Peyer's patch (tissue), 4 donors: ENCODE data around the gene LGMN.

Experiments
- POLR2A ChIP-seq, 2 donors: fragments of 450-650 bp; IDR thresholded peaks; one replicate each; pipeline ENCODE4 v1.5.1; 2017; ENCODE audit warnings: antibody characterized with exemption in 2 of 2, mild to moderate bottlenecking in 2 of 2, moderate library complexity in 2 of 2
- TF ChIP-seq, protein P1 (sequence below), 6 experiments: fragments of 450-650 bp in 4 of 6; fragments of 200-600 bp in 2 of 6; sonication (generic) in 1 of 6; IDR thresholded peaks; one replicate each; pipeline ENCODE4 v1.5.1; 2017 to 2019; ENCODE audit warnings: antibody characterized with exemption in 6 of 6, mild to moderate bottlenecking in 3 of 6, moderate library complexity in 1 of 6

DNA sequence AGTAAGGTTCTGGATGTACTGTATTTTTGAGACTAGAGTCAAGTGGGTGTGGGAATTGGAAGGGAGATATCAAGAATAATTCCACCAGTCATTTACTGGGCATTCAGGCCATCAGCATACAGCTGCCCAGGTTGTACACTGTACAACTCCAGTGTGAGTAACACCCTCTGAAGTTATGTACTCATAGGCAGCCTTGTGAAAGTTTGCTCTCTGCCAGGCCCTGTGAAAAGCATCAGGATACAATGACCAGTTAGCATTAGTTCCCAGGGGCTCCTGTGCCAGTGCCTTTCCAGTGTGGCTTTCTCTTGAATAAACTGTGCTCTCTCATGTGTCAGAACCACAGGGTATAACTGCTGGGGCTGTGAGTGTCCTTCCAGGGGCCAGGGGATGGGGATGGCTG, 89.7 kb downstream of the LGMN start:
- TF ChIP-seq POLR2A (IDR thresholded peaks at IDR 0.05) = no peak
- TF ChIP-seq, protein P1, sequence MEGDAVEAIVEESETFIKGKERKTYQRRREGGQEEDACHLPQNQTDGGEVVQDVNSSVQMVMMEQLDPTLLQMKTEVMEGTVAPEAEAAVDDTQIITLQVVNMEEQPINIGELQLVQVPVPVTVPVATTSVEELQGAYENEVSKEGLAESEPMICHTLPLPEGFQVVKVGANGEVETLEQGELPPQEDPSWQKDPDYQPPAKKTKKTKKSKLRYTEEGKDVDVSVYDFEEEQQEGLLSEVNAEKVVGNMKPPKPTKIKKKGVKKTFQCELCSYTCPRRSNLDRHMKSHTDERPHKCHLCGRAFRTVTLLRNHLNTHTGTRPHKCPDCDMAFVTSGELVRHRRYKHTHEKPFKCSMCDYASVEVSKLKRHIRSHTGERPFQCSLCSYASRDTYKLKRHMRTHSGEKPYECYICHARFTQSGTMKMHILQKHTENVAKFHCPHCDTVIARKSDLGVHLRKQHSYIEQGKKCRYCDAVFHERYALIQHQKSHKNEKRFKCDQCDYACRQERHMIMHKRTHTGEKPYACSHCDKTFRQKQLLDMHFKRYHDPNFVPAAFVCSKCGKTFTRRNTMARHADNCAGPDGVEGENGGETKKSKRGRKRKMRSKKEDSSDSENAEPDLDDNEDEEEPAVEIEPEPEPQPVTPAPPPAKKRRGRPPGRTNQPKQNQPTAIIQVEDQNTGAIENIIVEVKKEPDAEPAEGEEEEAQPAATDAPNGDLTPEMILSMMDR (IDR thresholded peaks at IDR 0.05) = no peak
